Peyer's patch (tissue), 4 donors: ENCODE data around the gene RIPK4.

ENCODE experiments used
- CTCF ChIP-seq, 6 experiments: fragments of 450-650 bp in 4 of 6; fragments of 200-600 bp in 2 of 6; sonication (generic) in 1 of 6; IDR thresholded peaks; one replicate each; pipeline ENCODE4 v1.5.1; 2017 to 2019; ENCODE audit warnings: antibody characterized with exemption in 6 of 6, mild to moderate bottlenecking in 3 of 6, moderate library complexity in 1 of 6
- POLR2A ChIP-seq, 2 donors: fragments of 450-650 bp; IDR thresholded peaks; one replicate each; pipeline ENCODE4 v1.5.1; 2017; ENCODE audit warnings: antibody characterized with exemption in 2 of 2, mild to moderate bottlenecking in 2 of 2, moderate library complexity in 2 of 2

- no peak for TF ChIP-seq CTCF (IDR thresholded peaks at IDR 0.05)
- no peak for TF ChIP-seq POLR2A (IDR thresholded peaks at IDR 0.05)
Observed at GRCh38 chr21:41803316-41803715, 36.5 kb upstream of the RIPK4 start.
